Panc1 (cell line): ENCODE measurements around the gene RAB10. TPM values are rescaled to one million over a fixed set of nuclear protein-coding genes. Genes with fewer than 3 reads are reported as not detected.
A peak's percentile ranks its signal among the peaks of the same experiment; 100 is the strongest.

Experiments used
- ATAC-seq: fragments of 200-7000 bp; cut with Tn5 transposase; 2 replicates; pipeline ENCODE4 v1.9.1; 2020; ENCODE audit warnings: mild to moderate bottlenecking, moderate library complexity
- BruUV-seq: library from RNA; stranded (reverse); fragments of 400-500 nt; replicated peaks from 2 replicates; lab custom pipeline; 2021; lab: Mats Ljungman, UMichigan
- CTCF ChIA-PET: fragments of 300-600 bp; sonication (Branson Sonifier 250); formaldehyde crosslinking; loops from one replicate; lab custom pipeline; 2022; ENCODE audit warnings: antibody characterized with exemption; lab: Charles Lee
- POLR2A ChIA-PET: fragments of 300-600 bp; sonication (Branson Sonifier 250); formaldehyde crosslinking; loops from one replicate; lab custom pipeline; 2022; ENCODE audit warnings: antibody characterized with exemption; lab: Charles Lee
- DNase-seq: peaks from one replicate; pipeline ENCODE4 v3.0.0-alpha.2; 2010; ENCODE audit warnings: low read depth, low spot score
- H3K27ac ChIP-seq: 2 replicates; pipeline ENCODE4 v1.5.1; 2011; ENCODE audit warnings: mild to moderate bottlenecking, low read length, inconsistent platforms
- H3K27me3 ChIP-seq: fragments of 200-500 bp; sonication (Bioruptor generic); 2 replicates; pipeline ENCODE4 v1.6.0; 2014; ENCODE audit warnings: low read length, inconsistent platforms; ENCODE audit not compliant: control insufficient read depth, insufficient read depth
- H3K36me3 ChIP-seq: fragments of 200-500 bp; sonication (Bioruptor generic); 2 replicates; pipeline ENCODE4 v1.5.1; 2014; ENCODE audit warnings: inconsistent platforms, mild to moderate bottlenecking, low read length, moderate library complexity; ENCODE audit not compliant: control insufficient read depth, insufficient read depth
- H3K4me1 ChIP-seq: 2 replicates; pipeline ENCODE4 v1.5.1; 2011; ENCODE audit warnings: inconsistent platforms, mild to moderate bottlenecking, low read length, moderate library complexity; ENCODE audit not compliant: control insufficient read depth, insufficient read depth
- H3K4me3 ChIP-seq, 2 experiments: 2 replicates each; pipeline ENCODE4 v1.5.1; 2011 to 2012; ENCODE audit warnings: low read depth in 2 of 2, low read length in 2 of 2, mild to moderate bottlenecking in 2 of 2, inconsistent platforms in 1 of 2, moderate library complexity in 1 of 2
- H3K9me3 ChIP-seq: fragments of 200-500 bp; sonication (Bioruptor generic); 2 replicates; pipeline ENCODE4 v1.5.1; 2014; ENCODE audit warnings: low read depth, mild to moderate bottlenecking, inconsistent platforms, low read length, moderate library complexity; ENCODE audit not compliant: control insufficient read depth, insufficient read depth
- POLR2AphosphoS5 ChIP-seq: IDR thresholded peaks from 2 replicates; pipeline ENCODE4 v1.6.1; 2012; ENCODE audit warnings: mild to moderate bottlenecking, low read depth, low read length, moderate library complexity
- REST ChIP-seq, 2 experiments: IDR thresholded peaks; 2 replicates each; pipeline ENCODE4 v1.6.1; 2011 to 2012; ENCODE audit warnings: low read depth in 2 of 2, control low read depth in 1 of 2, low read length in 1 of 2, mild to moderate bottlenecking in 1 of 2, moderate library complexity in 1 of 2; ENCODE audit not compliant: insufficient read depth in 1 of 2
- SIN3A ChIP-seq: IDR thresholded peaks from 2 replicates; pipeline ENCODE4 v1.6.1; 2012; ENCODE audit warnings: low read depth, mild to moderate bottlenecking, low read length, moderate library complexity, borderline replicate concordance; ENCODE audit not compliant: insufficient read depth
- TCF7L2 ChIP-seq: IDR thresholded peaks from 2 replicates; pipeline ENCODE4 v1.6.1; 2011; ENCODE audit warnings: mild to moderate bottlenecking, low read depth, low read length, inconsistent platforms
- in situ Hi-C: cut with HindIII; loops from 2 replicates; pipeline ENCODE4 v1.10.0; 2016; ENCODE audit warnings: low sequenced_read_pairs, low pct_unique_long_range_greater_than_20kb
- intact Hi-C: fragments of 100-400 bp; cut with micrococcal nuclease; formaldehyde crosslinking; loops from one replicate; pipeline ENCODE4 v1.10.0; 2022; ENCODE audit not compliant: unreplicated experiment
- total RNA-seq: library from RNA; stranded (reverse); gene quantifications from one replicate; pipeline ENCODE4 v1.2.1, GENCODE V29; 2021; ENCODE audit not compliant: unreplicated experiment
- TF ChIP-seq, protein P1 (sequence below): fragments of 450-650 bp; IDR thresholded peaks from 2 replicates; pipeline ENCODE4 v1.5.1; 2017; ENCODE audit warnings: mild to moderate bottlenecking

Gene RAB10
- total RNA-seq, 1 experiment from 2014 or later, result 208 TPM

DNA sequence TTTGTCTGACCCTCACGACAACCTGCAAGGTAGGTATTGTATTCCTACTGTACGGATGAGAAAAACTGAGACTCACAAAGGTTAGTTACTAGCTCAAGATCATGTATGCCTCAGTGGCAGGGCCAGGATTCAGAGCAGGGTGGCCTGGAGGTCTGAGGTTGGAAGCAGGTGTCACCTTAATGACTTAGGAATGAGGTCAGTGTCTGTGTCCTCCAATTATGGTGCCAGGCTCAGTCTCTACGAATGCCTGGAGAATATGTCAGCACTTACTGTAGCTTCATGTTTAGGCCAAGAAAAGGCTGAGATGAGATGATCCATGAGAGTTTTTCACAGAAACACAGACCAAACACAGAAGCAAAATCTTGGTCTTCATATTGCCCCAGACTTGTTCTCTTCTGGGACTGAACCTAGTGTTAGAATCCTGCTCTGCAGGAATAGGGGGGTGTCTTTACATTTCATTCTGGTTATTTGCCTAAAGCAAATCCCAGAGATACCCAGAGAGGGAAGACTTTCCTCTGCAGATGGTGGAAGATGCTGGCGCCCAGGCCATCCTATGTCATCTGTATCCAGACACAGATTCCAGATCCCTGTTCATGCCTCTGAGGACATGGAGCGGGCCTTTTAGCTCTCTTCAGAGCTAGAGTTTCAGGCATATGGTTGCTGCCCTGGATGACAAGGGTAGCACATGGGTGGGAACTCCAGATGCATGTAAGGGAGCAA, 16.3 kb upstream of the RAB10 start:
- no peaks in the 10 kb centered on the region for H3K27me3 ChIP-seq
- intact Hi-C loops, result no loop called here
- no peak overlapping the region for H3K4me3 ChIP-seq
- in situ Hi-C loops, result no loop called here
- TF ChIP-seq SIN3A, result no peak
- TF ChIP-seq POLR2AphosphoS5, result no peak
- TF ChIP-seq TCF7L2, result no peak
- TF ChIP-seq, protein P1, sequence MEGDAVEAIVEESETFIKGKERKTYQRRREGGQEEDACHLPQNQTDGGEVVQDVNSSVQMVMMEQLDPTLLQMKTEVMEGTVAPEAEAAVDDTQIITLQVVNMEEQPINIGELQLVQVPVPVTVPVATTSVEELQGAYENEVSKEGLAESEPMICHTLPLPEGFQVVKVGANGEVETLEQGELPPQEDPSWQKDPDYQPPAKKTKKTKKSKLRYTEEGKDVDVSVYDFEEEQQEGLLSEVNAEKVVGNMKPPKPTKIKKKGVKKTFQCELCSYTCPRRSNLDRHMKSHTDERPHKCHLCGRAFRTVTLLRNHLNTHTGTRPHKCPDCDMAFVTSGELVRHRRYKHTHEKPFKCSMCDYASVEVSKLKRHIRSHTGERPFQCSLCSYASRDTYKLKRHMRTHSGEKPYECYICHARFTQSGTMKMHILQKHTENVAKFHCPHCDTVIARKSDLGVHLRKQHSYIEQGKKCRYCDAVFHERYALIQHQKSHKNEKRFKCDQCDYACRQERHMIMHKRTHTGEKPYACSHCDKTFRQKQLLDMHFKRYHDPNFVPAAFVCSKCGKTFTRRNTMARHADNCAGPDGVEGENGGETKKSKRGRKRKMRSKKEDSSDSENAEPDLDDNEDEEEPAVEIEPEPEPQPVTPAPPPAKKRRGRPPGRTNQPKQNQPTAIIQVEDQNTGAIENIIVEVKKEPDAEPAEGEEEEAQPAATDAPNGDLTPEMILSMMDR, result no peak
- TF ChIP-seq REST (IDR thresholded peaks at IDR 0.05; ENCODE audit: insufficient read depth in 1 of 2, low read depth in 2 of 2, low read length in 1 of 2), result no peak
- DNase-seq (no peak), ATAC-seq (peak; percentile 57)
- peak overlapping the region; percentile 55 for H3K27ac ChIP-seq
- CTCF ChIA-PET, result interaction anchor here (0.6 to 0.9 kb wide), 2 partner anchors 9 to 20 kb away, joined by 4 read pairs; no protein-coding TSS in a partner anchor
- POLR2A ChIA-PET, result interaction anchor here (0.5 to 0.6 kb wide), 4 partner anchors 74 to 394 kb away, joined by 5 to 7 read pairs (median 6); partner anchors contain the start of gene ASXL2
- no peaks in the 10 kb centered on the region for H3K9me3 ChIP-seq
- no TSS peak for BruUV-seq
- peaks cover 28% of the 10 kb centered on the region for H3K4me1 ChIP-seq
- H3K36me3 ChIP-seq, result no peaks in the 10 kb centered on the region

GRCh38 chr2:26018184-26019055, 15.5 kb upstream of the RAB10 start:
- peaks cover 25% of the 10 kb centered on the region for H3K4me1 ChIP-seq
- POLR2A ChIA-PET, result interaction anchor here (0.5 to 1.2 kb wide), 5 partner anchors 70 to 393 kb away, joined by 3 to 7 read pairs (median 5); partner anchors contain the start of gene ASXL2
- intact Hi-C loops, result no loop called here

More at GRCh38 chr2:26018184-26019055, 15.5 kb upstream of the RAB10 start:
- CTCF ChIA-PET, result interaction anchor here (0.6 kb wide), 1 partner anchor 10 kb away, joined by 4 read pairs; no protein-coding TSS in a partner anchor
- Histone ChIP-seq H3K4me3 (no peak overlapping the region), H3K27ac (peak overlapping the region; percentile 57), H3K36me3 (no peaks in the 10 kb centered on the region), H3K27me3 (no peaks in the 10 kb centered on the region), H3K9me3 (no peaks in the 10 kb centered on the region)
- in situ Hi-C loops, result no loop called here
- BruUV-seq, result no TSS peak
- TF ChIP-seq REST (IDR thresholded peaks at IDR 0.05; ENCODE audit: insufficient read depth in 1 of 2, low read depth in 2 of 2, low read length in 1 of 2) (no peak), SIN3A (no peak), TCF7L2 (no peak), POLR2AphosphoS5 (no peak)
- TF ChIP-seq, protein P1, result no peak
- ATAC-seq (peak; percentile 98), DNase-seq (peak; percentile 83)
